Upper lobe of left lung (tissue), 6 donors: Measurements from ENCODE around the gene PIP. TPM values are rescaled to one million over a fixed set of nuclear protein-coding genes. Genes with fewer than 3 reads are reported as not detected.

Source experiments
- ATAC-seq, 2 donors: fragments of 200-7000 bp; cut with Tn5 transposase; one replicate each; pipeline ENCODE4 v1.9.1; 2022; ENCODE audit warnings: mild to moderate bottlenecking in 2 of 2, moderate library complexity in 2 of 2; ENCODE audit not compliant: low FRiP score in 2 of 2
- DNase-seq, 2 donors: peaks; one replicate each; pipeline ENCODE4 v3.0.0-alpha.2; 2019 to 2020
- H3K27ac ChIP-seq, 4 donors: fragments of 200-600 bp; sonication (generic); one replicate each; pipeline ENCODE4 v1.5.1; 2016 to 2019
- H3K27me3 ChIP-seq, 4 donors: fragments of 200-600 bp; sonication (generic); one replicate each; pipeline ENCODE4 v1.5.1; 2017 to 2019
- H3K36me3 ChIP-seq, 4 donors: fragments of 200-600 bp; sonication (generic); one replicate each; pipeline ENCODE4 v1.5.1; 2016 to 2019
- H3K4me1 ChIP-seq, 4 donors: fragments of 200-600 bp; sonication (generic); one replicate each; pipeline ENCODE4 v1.5.1; 2018 to 2019
- H3K4me3 ChIP-seq, 4 donors: fragments of 200-600 bp; sonication (generic); one replicate each; pipeline ENCODE4 v1.5.1; 2017 to 2019; ENCODE audit warnings: mild to moderate bottlenecking in 2 of 4, moderate library complexity in 1 of 4
- H3K9me3 ChIP-seq, 4 donors: fragments of 200-600 bp; sonication (generic); one replicate each; pipeline ENCODE4 v1.5.1; 2018 to 2019
- CTCF ChIP-seq, 6 experiments: fragments of 450-650 bp in 4 of 6; fragments of 200-600 bp in 2 of 6; sonication (generic) in 2 of 6; IDR thresholded peaks; one replicate each; pipeline ENCODE4 v1.5.1; 2016 to 2019; ENCODE audit warnings: antibody characterized with exemption in 6 of 6
- EP300 ChIP-seq, 4 donors: sonication (generic); formaldehyde crosslinking; IDR thresholded peaks; one replicate each; pipeline ENCODE4 v1.5.1; 2017; ENCODE audit warnings: antibody characterized with exemption in 4 of 4, control low read depth in 2 of 4
- POLR2A ChIP-seq, 4 donors: fragments of 450-650 bp; IDR thresholded peaks; one replicate each; pipeline ENCODE4 v1.5.1; 2016 to 2017; ENCODE audit warnings: antibody characterized with exemption in 4 of 4, mild to moderate bottlenecking in 2 of 4
- POLR2AphosphoS5 ChIP-seq, 2 donors: sonication (generic); formaldehyde crosslinking; IDR thresholded peaks; one replicate each; pipeline ENCODE4 v1.5.1; 2017; ENCODE audit warnings: antibody characterized with exemption in 2 of 2
- WGBS, 2 donors: methylation state at CpG; one replicate each; pipeline ENCODE4 v1.1.5; 2017 to 2018; 5-methylcytosine and 5-hydroxymethylcytosine counted together
- total RNA-seq, 6 donors: library from RNA; depleted of rRNA in 4 of 6; stranded (reverse); fragments of >200 nt in 4 of 6; gene quantifications; one replicate each; pipeline versions ENCODE4 v1.1.0 to v1.2.1, GENCODE V29; 2016 to 2021
- donor health status: DM: no; HTN: no; CAD: no; lungs with moderate emphysema.
- donor health status: DM: no; HTN: yes; CAD: no; lungs with severe emphysema.

PIP gene
- total RNA-seq, 6 donors from 2014 or later = 0.77 to 23.0 TPM; not detected in 4

- Histone ChIP-seq H3K36me3 (no peaks in the 10 kb centered on the region), H3K4me1 (no peaks in the 10 kb centered on the region), H3K27me3 (no peaks in the 10 kb centered on the region), H3K4me3 (no peak overlapping the region), H3K9me3 (no peaks in the 10 kb centered on the region), H3K27ac (no peak overlapping the region)
- TF ChIP-seq POLR2AphosphoS5 (IDR thresholded peaks at IDR 0.05) (no peak), EP300 (IDR thresholded peaks at IDR 0.05) (no peak), POLR2A (IDR thresholded peaks at IDR 0.05) (no peak), CTCF (IDR thresholded peaks at IDR 0.05) (no peak)
- peak in 1 of 2 donors; percentile 16 for DNase-seq
- no peak for ATAC-seq
- 64 to 71% methylated on average over 5 to 6 of the region's 6 CpGs for WGBS, 2 donors
These were observed 57.1 kb downstream of the PIP start for GRCh38 chr7:143188994-143189393.

Other genes with a start within 250 kb of the PIP start
- 1 to 10 TPM in 2 of 6 donors, under 1 TPM in 4; 0.23 to 1.5 (median 0.68) TPM for gene TRPV6, start 246.3 kb upstream of the PIP start, total RNA-seq
- not detected for gene TRPV5, start 198.3 kb upstream of the PIP start, total RNA-seq
- not detected for gene LLCFC1, start 192.6 kb upstream of the PIP start, total RNA-seq
- gene KEL, start 169.7 kb upstream of the PIP start, total RNA-seq = 10 to 100 TPM in 1 of 6 donors, 1 to 10 TPM in 3, under 1 TPM in 1, not detected in 1; 0.11 to 13.0 (median 3.1) TPM
- not detected for gene OR9A2, start 104.9 kb upstream of the PIP start, total RNA-seq
- not detected for gene OR6V1, start 79.7 kb upstream of the PIP start, total RNA-seq
- not detected for gene TAS2R39, start 51.3 kb downstream of the PIP start, total RNA-seq
- gene TAS2R40, start 90.0 kb downstream of the PIP start, total RNA-seq = not detected
- 100 to 1,000 TPM; 140 to 194 (median 158) TPM for gene GSTK1, start 131.4 kb downstream of the PIP start, total RNA-seq
- gene TMEM139, start 152.9 kb downstream of the PIP start, total RNA-seq = 10 to 100 TPM; 13.6 to 52.7 (median 33.0) TPM
- 10 to 100 TPM in 5 of 6 donors, 1 to 10 TPM in 1; 9.1 to 34.8 (median 24.3) TPM for gene CASP2, start 156.3 kb downstream of the PIP start, total RNA-seq
- gene CLCN1, start 184.0 kb downstream of the PIP start, total RNA-seq = under 1 TPM in 1 of 6 donors, not detected in 5; 0.10 TPM
- 1 to 10 TPM in 1 of 6 donors, under 1 TPM in 4, not detected in 1; 0.59 to 5.7 (median 0.67) TPM for gene FAM131B, start 230.6 kb downstream of the PIP start, total RNA-seq
- 100 to 1,000 TPM in 5 of 6 donors, 10 to 100 TPM in 1; 44.6 to 345 (median 222) TPM for gene ZYX, start 249.3 kb downstream of the PIP start, total RNA-seq